SH-SY5Y (cell line): Measurements from ENCODE around the gene CYBA.

Experiments
- GATA2 ChIP-seq: IDR thresholded peaks from 2 replicates; pipeline ENCODE4 v1.6.1; 2011; ENCODE audit warnings: mild to moderate bottlenecking, low read depth, low read length
- GATA3 ChIP-seq: IDR thresholded peaks from 2 replicates; pipeline ENCODE4 v1.6.1; 2011; ENCODE audit warnings: low read depth, mild to moderate bottlenecking, low read length, moderate library complexity

- no peak for TF ChIP-seq GATA2
- no peak for TF ChIP-seq GATA3
These were observed 44.4 kb upstream of the CYBA start for GRCh38 chr16:88695218-88695617.
